HCT116 (cell line): ENCODE data around the gene LSM4. TPM values are rescaled to one million over a fixed set of nuclear protein-coding genes. Genes with fewer than 3 reads are reported as not detected.

ENCODE experiments used
- CEBPB ChIP-seq: IDR thresholded peaks from 2 replicates; pipeline ENCODE4 v1.6.1; 2012; ENCODE audit warnings: low read depth
- EGR1 ChIP-seq: IDR thresholded peaks from 2 replicates; pipeline ENCODE4 v1.6.1; 2012; ENCODE audit warnings: low read depth
- ELF1 ChIP-seq: IDR thresholded peaks from 2 replicates; pipeline ENCODE4 v1.6.1; 2012; ENCODE audit warnings: low read depth, borderline replicate concordance
- EZH2 ChIP-seq: fragments of 200-600 bp; sonication (generic); IDR thresholded peaks from 2 replicates; pipeline ENCODE4 v1.6.1; 2017; ENCODE audit warnings: antibody characterized with exemption, mixed run types
- MAX ChIP-seq: IDR thresholded peaks from 2 replicates; pipeline ENCODE4 v1.6.1; 2012
- POLR2A ChIP-seq: IDR thresholded peaks from 2 replicates; pipeline ENCODE4 v1.7.0; 2011; ENCODE audit warnings: borderline replicate concordance; ENCODE audit not compliant: insufficient read depth, insufficient read length; ENCODE audit errors: extremely low read depth
- SIN3A ChIP-seq: IDR thresholded peaks from 2 replicates; pipeline ENCODE4 v1.6.1; 2012; ENCODE audit warnings: low read depth
- SRF ChIP-seq: IDR thresholded peaks from 2 replicates; pipeline ENCODE4 v1.6.1; 2012; ENCODE audit warnings: low read depth
- TCF7L2 ChIP-seq: IDR thresholded peaks from 2 replicates; pipeline ENCODE4 v1.7.0; 2011; ENCODE audit warnings: borderline replicate concordance, inconsistent platforms; ENCODE audit not compliant: insufficient read depth, insufficient read length; ENCODE audit errors: extremely low read depth
- YY1 ChIP-seq: IDR thresholded peaks from 2 replicates; pipeline ENCODE4 v1.6.1; 2011; ENCODE audit warnings: low read length, low read depth, moderate library complexity, mild to moderate bottlenecking; ENCODE audit not compliant: insufficient replicate concordance; ENCODE audit errors: extremely low read depth
- ZBTB33 ChIP-seq: IDR thresholded peaks from 2 replicates; pipeline ENCODE4 v1.6.1; 2011; ENCODE audit warnings: mild to moderate bottlenecking, low read length, moderate library complexity; ENCODE audit not compliant: insufficient replicate concordance; ENCODE audit errors: extremely low read depth
- ZFX ChIP-seq: fragments of 450-650 bp; IDR thresholded peaks from 2 replicates; pipeline ENCODE4 v1.6.1; 2017
- ZNF274 ChIP-seq: fragments of 200-500 bp; sonication (Bioruptor generic); IDR thresholded peaks from 2 replicates; pipeline ENCODE4 v1.6.1; 2014; ENCODE audit warnings: mild to moderate bottlenecking, low read depth, low read length, inconsistent platforms
- total RNA-seq: library from RNA; stranded (reverse); gene quantifications from one replicate; pipeline ENCODE4 v1.2.1, GENCODE V29; 2021; ENCODE audit not compliant: unreplicated experiment

The LSM4 gene
- total RNA-seq, 1 experiment from 2014 or later, result 400 TPM

GRCh38 chr19:18280247-18281081 is 42.4 kb downstream of the LSM4 start (continued):
- TF ChIP-seq POLR2A (no peak), ELF1 (no peak), MAX (peak; percentile 61; the same call in 1 of the 2 replicates), ZFX (no peak), EZH2 (no peak), YY1 (no peak), ZBTB33 (no peak), ZNF274 (no peak), EGR1 (no peak), SIN3A (peak; percentile 33; the same call in 1 of the 2 replicates), TCF7L2 (no peak), CEBPB (no peak), SRF (no peak)
